Muscle of arm (tissue), 12 donors: ENCODE data around the gene LRBA. TPM values are rescaled to one million over a fixed set of nuclear protein-coding genes. Genes with fewer than 3 reads are reported as not detected.
A peak's percentile ranks its signal among the peaks of the same experiment; 100 is the strongest.

Source experiments
- DNase-seq: peaks from one replicate; pipeline ENCODE4 v3.0.0-alpha.2; 2013
- polyA plus RNA-seq, 12 donors: library from polyadenylated mRNA; unstranded; fragments of 120-200 nt; gene quantifications; one replicate each; pipeline ENCODE4 v1.2.1, GENCODE V29; 2013; ENCODE audit not compliant: insufficient read length in 12 of 12

The LRBA gene
- polyA plus RNA-seq, 12 donors, result 20.1 to 39.7 (median 24.1) TPM; not detected in 1

GRCh38 chr4:150369434-150370380, 645.4 kb downstream of the LRBA start:
- no peak for DNase-seq

GRCh38 chr4:150368667-150369066, 646.4 kb downstream of the LRBA start:
- DNase-seq, result no peak

DNA sequence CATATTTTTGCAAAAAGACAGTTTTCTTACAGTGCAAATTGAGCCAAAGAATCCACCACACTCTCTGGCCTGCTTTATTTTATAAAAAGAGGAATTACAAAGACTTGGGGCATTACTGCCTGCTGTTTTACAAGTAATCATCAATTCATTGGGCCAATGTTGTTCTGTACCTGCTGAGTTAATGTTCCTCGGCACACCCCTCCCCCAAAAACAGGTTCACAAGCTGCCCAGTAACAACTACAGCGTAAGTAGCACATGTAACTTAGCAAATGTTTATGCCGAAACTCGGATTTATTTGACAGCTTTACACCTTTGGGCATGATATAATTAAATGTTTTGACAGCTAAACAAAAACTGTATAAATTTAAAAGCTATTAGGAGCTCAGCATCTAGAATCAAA, 647.8 kb downstream of the LRBA start:
- DNase-seq, result no peak

- no peak for DNase-seq
Observed at GRCh38 chr4:150366487-150366999, 648.5 kb downstream of the LRBA start.

DNA sequence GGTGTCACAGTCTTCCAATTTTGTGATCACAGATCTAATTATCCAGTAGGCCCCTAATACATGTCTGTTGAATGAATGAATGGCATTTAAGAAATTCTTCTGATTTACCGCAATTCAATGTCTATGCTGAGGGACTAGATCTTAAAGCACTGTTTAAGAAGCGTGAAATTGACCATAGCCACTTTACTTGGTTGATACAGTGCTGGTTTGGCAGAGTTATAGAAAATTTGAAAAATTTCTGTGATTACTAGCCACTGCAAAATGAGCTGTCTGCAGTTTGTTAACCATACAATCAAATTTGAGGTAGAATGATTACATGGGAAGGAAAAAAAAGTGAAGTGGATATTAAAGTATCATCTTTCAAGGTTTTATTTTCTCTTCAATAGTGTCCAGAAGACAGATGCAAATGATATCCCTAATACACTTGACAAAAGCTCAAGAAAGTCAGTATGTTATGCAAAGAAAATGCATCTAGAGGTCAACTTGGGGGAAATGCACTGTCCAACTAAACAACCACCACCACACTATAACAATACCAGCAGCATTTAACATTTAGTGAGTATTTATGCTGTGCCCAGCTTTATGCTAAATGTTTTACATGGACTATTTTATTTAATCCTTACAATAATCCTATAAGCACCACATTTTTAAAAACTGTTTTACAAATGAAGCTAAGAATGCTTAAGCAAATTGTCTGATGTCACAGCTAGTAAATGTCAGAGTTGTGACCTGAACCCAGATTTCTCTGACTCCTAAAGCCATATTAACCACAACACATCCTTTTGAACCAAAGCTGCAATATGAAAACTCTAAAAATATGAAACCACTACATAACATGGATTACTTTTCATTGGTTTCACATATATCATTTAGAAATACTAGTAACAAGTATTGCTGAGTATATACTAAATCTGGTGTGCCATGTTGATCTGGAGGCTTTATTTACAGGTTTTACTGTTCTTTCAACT, 651.1 kb downstream of the LRBA start:
- DNase-seq, result no peak

- DNase-seq, result no peak
Observed at GRCh38 chr4:150358691-150359090, 656.4 kb downstream of the LRBA start.

GRCh38 chr4:150357829-150358228, 657.3 kb downstream of the LRBA start:
- no peak for DNase-seq

GRCh38 chr4:150355858-150356455, 659.1 kb downstream of the LRBA start:
- DNase-seq, result no peak

- no peak for DNase-seq
Observed at GRCh38 chr4:150355418-150355817, 659.7 kb downstream of the LRBA start.

- no peak for DNase-seq
Observed at GRCh38 chr4:150354214-150354796, 660.8 kb downstream of the LRBA start.

- DNase-seq, result no peak
Observed at GRCh38 chr4:150348079-150348478, 667.0 kb downstream of the LRBA start.

DNA sequence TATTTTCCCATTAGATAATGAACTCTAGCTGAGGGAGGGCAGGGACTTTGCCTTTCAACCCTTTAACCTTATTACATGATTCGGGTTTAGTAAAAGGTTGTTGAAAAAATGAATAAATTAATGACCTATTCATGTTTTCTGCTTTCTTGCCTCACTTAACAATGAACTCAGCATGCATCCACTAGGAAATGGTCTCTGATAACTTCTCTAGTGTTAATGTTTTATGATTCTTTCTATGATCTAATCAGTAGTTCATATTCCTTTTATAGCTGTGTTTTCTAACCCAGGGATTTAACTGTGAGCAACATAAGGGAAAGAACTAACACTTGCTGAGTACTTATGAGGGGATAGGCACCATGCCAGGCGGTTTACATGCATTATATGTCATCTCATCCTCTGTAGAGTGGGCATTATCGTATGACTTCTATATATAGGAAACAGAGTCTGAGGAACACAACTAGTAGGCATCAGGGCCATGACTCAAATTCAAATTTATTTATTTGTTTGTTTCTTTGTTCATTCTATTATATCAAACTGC, 669.8 kb downstream of the LRBA start:
- no peak for DNase-seq

DNA sequence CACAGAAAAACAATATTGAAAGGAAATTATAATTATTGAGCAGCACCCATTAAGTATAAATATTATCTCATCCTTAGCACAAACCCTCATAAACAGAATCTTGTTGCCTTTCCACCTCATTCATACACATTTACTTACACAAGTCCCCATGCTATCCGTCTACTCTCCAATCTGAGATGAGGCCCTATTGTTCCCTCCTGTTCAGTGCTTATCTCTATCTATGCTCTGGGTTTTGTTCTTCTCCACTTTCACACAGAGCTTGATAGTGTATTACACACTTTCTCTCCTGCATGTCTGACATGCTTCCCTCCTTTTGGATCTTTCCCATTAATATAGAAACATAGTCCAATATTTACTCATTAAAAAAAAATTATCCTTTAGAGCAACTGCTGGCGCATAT, 671.3 kb downstream of the LRBA start:
- DNase-seq, result no peak

DNA sequence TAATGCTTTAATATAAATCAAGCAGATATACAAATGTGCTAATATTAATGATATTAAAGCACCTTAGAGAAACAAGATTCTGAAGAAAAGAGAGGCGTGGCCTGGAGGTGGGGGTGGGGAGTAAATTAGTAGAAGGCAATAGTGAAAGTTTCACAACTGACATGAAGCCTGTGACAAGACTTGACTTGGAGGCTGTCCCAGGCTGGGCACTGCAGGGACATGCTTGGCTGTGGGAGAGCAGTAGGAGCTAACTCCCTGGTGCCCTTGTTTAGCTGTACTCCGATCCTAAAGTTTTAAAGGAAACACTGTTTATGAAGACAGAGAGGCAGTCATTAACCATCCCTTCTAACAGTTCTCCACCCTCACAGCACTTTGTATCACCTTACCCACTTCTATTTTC, 672.1 kb downstream of the LRBA start:
- DNase-seq, result no peak

- peak; percentile 7 for DNase-seq
Observed at GRCh38 chr4:150337734-150338133, 677.4 kb downstream of the LRBA start.

- DNase-seq, result no peak
Observed at GRCh38 chr4:150336676-150337412, 678.2 kb downstream of the LRBA start.

DNA sequence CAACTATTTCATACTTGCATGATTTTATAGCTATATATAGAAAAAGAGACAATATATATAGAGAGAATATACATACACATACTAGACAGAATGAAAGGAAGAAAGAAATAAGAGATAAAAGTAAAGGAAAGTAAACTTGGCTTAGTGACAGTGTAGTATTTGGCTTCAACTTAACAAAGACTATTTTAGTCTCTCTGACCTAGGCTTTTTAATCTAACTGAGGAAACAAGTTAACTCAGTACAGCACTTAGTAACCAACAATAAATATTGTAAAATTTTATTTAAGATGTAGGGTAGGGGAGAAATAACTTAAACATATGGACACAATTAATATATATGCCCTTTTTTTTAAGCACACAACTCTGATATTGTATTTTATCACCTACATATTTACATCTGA, 682.1 kb downstream of the LRBA start:
- DNase-seq, result no peak

- no peak for DNase-seq
Observed at GRCh38 chr4:150332086-150332485, 683.0 kb downstream of the LRBA start.

GRCh38 chr4:150329373-150329772, 685.7 kb downstream of the LRBA start:
- DNase-seq, result no peak

- no peak for DNase-seq
Observed at GRCh38 chr4:150328496-150328895, 686.6 kb downstream of the LRBA start.
